ENCODE data around the gene CDS2. TPM values are rescaled to one million over a fixed set of nuclear protein-coding genes. Genes with fewer than 3 reads are reported as not detected.

CDS2 gene
- total RNA-seq, 1 donor from 2014 or later, result 20.6 TPM

- no peak for DNase-seq
Observed at GRCh38 chr20:5153612-5154542, 27.1 kb downstream of the CDS2 start.

GRCh38 chr20:5154543-5154925 lies 27.7 kb downstream of the CDS2 start:
- DNase-seq, result no peak

- no peak for DNase-seq
Observed at GRCh38 chr20:5155404-5155803, 28.6 kb downstream of the CDS2 start.

GRCh38 chr20:5156675-5157448 lies 30.1 kb downstream of the CDS2 start:
- DNase-seq, result no peak

GRCh38 chr20:5159928-5160327 lies 33.1 kb downstream of the CDS2 start:
- DNase-seq, result no peak

- DNase-seq, result no peak
Observed at GRCh38 chr20:5160882-5161281, 34.1 kb downstream of the CDS2 start.

GRCh38 chr20:5161536-5162164 lies 34.8 kb downstream of the CDS2 start:
- DNase-seq, result no peak

GRCh38 chr20:5164645-5165625 lies 38.1 kb downstream of the CDS2 start:
- no peak for DNase-seq

- DNase-seq, result no peak
Observed at GRCh38 chr20:5168651-5169396, 42.0 kb downstream of the CDS2 start.

GRCh38 chr20:5170341-5170740 lies 43.5 kb downstream of the CDS2 start:
- DNase-seq, result no peak

- DNase-seq, result peak; percentile 20
Observed at GRCh38 chr20:5171064-5171789, 44.4 kb downstream of the CDS2 start.

- no peak for DNase-seq
Observed at GRCh38 chr20:5171790-5172164, 45.0 kb downstream of the CDS2 start.

GRCh38 chr20:5172167-5172601 lies 45.4 kb downstream of the CDS2 start:
- DNase-seq, result no peak

GRCh38 chr20:5172903-5173463 lies 46.2 kb downstream of the CDS2 start:
- no peak for DNase-seq

- DNase-seq, result no peak
Observed at GRCh38 chr20:5173751-5174150, 46.9 kb downstream of the CDS2 start.

- DNase-seq, result no peak
Observed at GRCh38 chr20:5177071-5177470, 50.3 kb downstream of the CDS2 start.

- no peak for DNase-seq
Observed at GRCh38 chr20:5178046-5178445, 51.2 kb downstream of the CDS2 start.

GRCh38 chr20:5180421-5180820 lies 53.6 kb downstream of the CDS2 start:
- no peak for DNase-seq

GRCh38 chr20:5180933-5181332 lies 54.1 kb downstream of the CDS2 start:
- DNase-seq, result no peak

- DNase-seq, result no peak
Observed at GRCh38 chr20:5181492-5181891, 54.7 kb downstream of the CDS2 start.
